ENCODE data around the gene MPG.

Gene MPG

GRCh38 chr16:125011-125410 lies 47.0 kb downstream of the MPG start:
- CTCF ChIA-PET: interaction anchor here (0.6 to 0.7 kb wide), 2 partner anchors 19 to 28 kb away, joined by 3 to 5 read pairs; no protein-coding TSS in a partner anchor
- DNase-seq (ENCODE audit: extremely low spot score): no peak
- POLR2A ChIA-PET: no interaction called here
- no peak for TF ChIP-seq CTBP1 (IDR thresholded peaks at IDR 0.05; ENCODE audit: borderline replicate concordance)
- TF ChIP-seq FOXK2 (IDR thresholded peaks at IDR 0.05): no peak
- TF ChIP-seq NFRKB (IDR thresholded peaks at IDR 0.05): no peak
- no peak for TF ChIP-seq FOXA1 (IDR thresholded peaks at IDR 0.05)
- TF ChIP-seq, protein P1, sequence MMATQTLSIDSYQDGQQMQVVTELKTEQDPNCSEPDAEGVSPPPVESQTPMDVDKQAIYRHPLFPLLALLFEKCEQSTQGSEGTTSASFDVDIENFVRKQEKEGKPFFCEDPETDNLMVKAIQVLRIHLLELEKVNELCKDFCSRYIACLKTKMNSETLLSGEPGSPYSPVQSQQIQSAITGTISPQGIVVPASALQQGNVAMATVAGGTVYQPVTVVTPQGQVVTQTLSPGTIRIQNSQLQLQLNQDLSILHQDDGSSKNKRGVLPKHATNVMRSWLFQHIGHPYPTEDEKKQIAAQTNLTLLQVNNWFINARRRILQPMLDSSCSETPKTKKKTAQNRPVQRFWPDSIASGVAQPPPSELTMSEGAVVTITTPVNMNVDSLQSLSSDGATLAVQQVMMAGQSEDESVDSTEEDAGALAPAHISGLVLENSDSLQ (IDR thresholded peaks at IDR 0.05): no peak
- no peak for TF ChIP-seq ZNF384 (IDR thresholded peaks at IDR 0.05)
- TF ChIP-seq ELF4 (IDR thresholded peaks at IDR 0.05): no peak
- no peak for TF ChIP-seq HDGF (IDR thresholded peaks at IDR 0.05; ENCODE audit: borderline replicate concordance)
- TF ChIP-seq SUZ12 (IDR thresholded peaks at IDR 0.05): no peak
- TF ChIP-seq ARNT (IDR thresholded peaks at IDR 0.05): no peak
- no peak for TF ChIP-seq FOXM1 (IDR thresholded peaks at IDR 0.05; ENCODE audit: borderline replicate concordance)

GRCh38 chr16:129075-129474 lies 51.0 kb downstream of the MPG start:
- ChIA-PET CTCF (interaction anchor here (0.5 kb wide), 1 partner anchor 119 kb away, joined by 4 read pairs; no protein-coding TSS in a partner anchor), POLR2A (no interaction called here)
- DNase-seq (ENCODE audit: extremely low spot score): no peak
- TF ChIP-seq NFRKB (IDR thresholded peaks at IDR 0.05): no peak
- no peak for TF ChIP-seq BHLHE40 (IDR thresholded peaks at IDR 0.05; ENCODE audit: borderline replicate concordance)
- no peak for TF ChIP-seq ZNF384 (IDR thresholded peaks at IDR 0.05)
- no peak for TF ChIP-seq CTBP1 (IDR thresholded peaks at IDR 0.05; ENCODE audit: borderline replicate concordance)
- TF ChIP-seq, protein P1 (IDR thresholded peaks at IDR 0.05): no peak
- no peak for TF ChIP-seq ELF4 (IDR thresholded peaks at IDR 0.05)
- no peak for TF ChIP-seq FOXK2 (IDR thresholded peaks at IDR 0.05)
- TF ChIP-seq SP1 (IDR thresholded peaks at IDR 0.05): no peak
- no peak for TF ChIP-seq SUZ12 (IDR thresholded peaks at IDR 0.05)
- no peak for TF ChIP-seq FOXM1 (IDR thresholded peaks at IDR 0.05; ENCODE audit: borderline replicate concordance)
- TF ChIP-seq ARNT (IDR thresholded peaks at IDR 0.05): no peak
- TF ChIP-seq LEF1 (IDR thresholded peaks at IDR 0.05; ENCODE audit: borderline replicate concordance): no peak
- no peak for TF ChIP-seq L3MBTL2 (conservative IDR thresholded peaks at IDR 0.05)
- no peak for TF ChIP-seq TARDBP (IDR thresholded peaks at IDR 0.05)
- TF ChIP-seq FOXA1 (IDR thresholded peaks at IDR 0.05): no peak

DNA sequence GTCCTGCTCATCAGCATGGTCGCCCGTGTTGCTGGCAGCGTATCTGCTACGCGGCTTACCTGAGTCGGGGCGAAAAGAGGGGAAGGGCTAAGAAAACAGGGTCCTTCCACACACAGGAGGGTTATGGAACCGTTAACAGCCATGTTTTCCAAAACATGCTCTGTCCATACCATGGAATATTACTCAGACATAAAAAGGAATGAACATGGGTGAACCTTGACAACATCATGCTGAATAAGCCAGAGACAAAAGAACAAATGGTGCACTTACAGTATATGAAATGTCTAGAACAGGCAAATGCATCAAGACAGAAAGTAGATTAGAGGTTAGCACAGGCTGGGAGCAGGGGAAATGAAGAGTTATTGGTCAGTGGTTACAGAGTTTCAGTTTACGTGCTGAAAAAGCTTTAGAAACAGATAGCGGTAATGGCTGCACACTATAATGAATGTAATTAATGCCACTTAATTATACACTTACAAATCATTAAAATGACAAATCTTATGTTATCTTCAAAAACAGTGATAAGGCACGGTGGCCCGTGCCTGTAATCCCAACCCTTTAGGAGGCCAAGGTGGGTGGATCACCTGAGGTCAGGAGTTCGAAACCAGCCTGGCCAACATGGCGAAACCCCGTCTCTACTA lies 52.6 kb downstream of the MPG start:
- CTCF ChIA-PET: no interaction called here
- no peak for DNase-seq (ENCODE audit: extremely low spot score)
- POLR2A ChIA-PET: interaction anchor here (1.3 kb wide), 1 partner anchor 77 kb away, joined by 3 read pairs; the partner anchor contains the start of genes POLR3K and SNRNP25
- no peak for TF ChIP-seq L3MBTL2 (conservative IDR thresholded peaks at IDR 0.05)
- TF ChIP-seq HDGF (IDR thresholded peaks at IDR 0.05; ENCODE audit: borderline replicate concordance): no peak
- TF ChIP-seq ZNF384 (IDR thresholded peaks at IDR 0.05): no peak
- no peak for TF ChIP-seq FOXK2 (IDR thresholded peaks at IDR 0.05)
- TF ChIP-seq SP1 (IDR thresholded peaks at IDR 0.05): no peak
- no peak for TF ChIP-seq CTBP1 (IDR thresholded peaks at IDR 0.05; ENCODE audit: borderline replicate concordance)
- TF ChIP-seq ARNT (IDR thresholded peaks at IDR 0.05): no peak
- no peak for TF ChIP-seq TARDBP (IDR thresholded peaks at IDR 0.05)
- no peak for TF ChIP-seq BHLHE40 (IDR thresholded peaks at IDR 0.05; ENCODE audit: borderline replicate concordance)

GRCh38 chr16:132120-132519 lies 54.1 kb downstream of the MPG start:
- POLR2A ChIA-PET: interaction anchor here (1.3 kb wide), 1 partner anchor 79 kb away, joined by 3 read pairs; the partner anchor contains the start of genes POLR3K and SNRNP25
- TF ChIP-seq LEF1 (IDR thresholded peaks at IDR 0.05; ENCODE audit: borderline replicate concordance): no peak
- no peak for TF ChIP-seq TARDBP (IDR thresholded peaks at IDR 0.05)
- TF ChIP-seq HDGF (IDR thresholded peaks at IDR 0.05; ENCODE audit: borderline replicate concordance): no peak
- no peak for TF ChIP-seq L3MBTL2 (conservative IDR thresholded peaks at IDR 0.05)
- no peak for TF ChIP-seq BHLHE40 (IDR thresholded peaks at IDR 0.05; ENCODE audit: borderline replicate concordance)
- TF ChIP-seq CTBP1 (IDR thresholded peaks at IDR 0.05; ENCODE audit: borderline replicate concordance): no peak
- no peak for TF ChIP-seq FOXM1 (IDR thresholded peaks at IDR 0.05; ENCODE audit: borderline replicate concordance)
- no peak for TF ChIP-seq NFRKB (IDR thresholded peaks at IDR 0.05)
- TF ChIP-seq FOXK2 (IDR thresholded peaks at IDR 0.05): no peak
- no peak for TF ChIP-seq ARNT (IDR thresholded peaks at IDR 0.05)
- TF ChIP-seq FOXA1 (IDR thresholded peaks at IDR 0.05): no peak
- no peak for TF ChIP-seq ELF4 (IDR thresholded peaks at IDR 0.05)
- TF ChIP-seq SP1 (IDR thresholded peaks at IDR 0.05): no peak
- TF ChIP-seq ZNF384 (IDR thresholded peaks at IDR 0.05): no peak
- TF ChIP-seq SUZ12 (IDR thresholded peaks at IDR 0.05): no peak
- CTCF ChIA-PET: no interaction called here
- DNase-seq (ENCODE audit: extremely low spot score): no peak

- TF ChIP-seq ELF4 (IDR thresholded peaks at IDR 0.05) (no peak), ZNF384 (IDR thresholded peaks at IDR 0.05) (no peak), L3MBTL2 (conservative IDR thresholded peaks at IDR 0.05) (no peak), FOXK2 (IDR thresholded peaks at IDR 0.05) (no peak), SP1 (IDR thresholded peaks at IDR 0.05) (no peak), NFRKB (IDR thresholded peaks at IDR 0.05) (no peak), FOXM1 (IDR thresholded peaks at IDR 0.05; ENCODE audit: borderline replicate concordance) (no peak)
- TF ChIP-seq, protein P1 (IDR thresholded peaks at IDR 0.05): no peak
- CTCF ChIA-PET: interaction anchor here (2.1 kb wide), 1 partner anchor 16 kb away, joined by 10 read pairs; no protein-coding TSS in a partner anchor
- POLR2A ChIA-PET: no interaction called here
- no peak for DNase-seq (ENCODE audit: extremely low spot score)
Observed at GRCh38 chr16:133716-134115, 55.7 kb downstream of the MPG start.
